Adrenal gland (tissue), 12 donors: ENCODE results near the gene SRGAP2C. TPM values are rescaled to one million over a fixed set of nuclear protein-coding genes. Genes with fewer than 3 reads are reported as not detected.
A peak's percentile ranks its signal among the peaks of the same experiment; 100 is the strongest.
"Not testable (repeated sequence)": the region's sequence is repeated elsewhere in the genome, so short reads cannot be mapped to it uniquely, and the experiment has no call there.

Experiments used
- DNase-seq, 7 donors: peaks; one replicate each; pipeline ENCODE4 v3.0.0-alpha.2; 2019 to 2020
- H3K27ac ChIP-seq, 5 donors: fragments of 200-600 bp; sonication (generic) in 4 of 5; 1 replicate in 3 of 5; 2 replicates in 2 of 5; pipeline versions ENCODE4 v1.5.1 to v1.8.0; 2016 to 2020; ENCODE audit warnings: mild to moderate bottlenecking in 1 of 5
- H3K27me3 ChIP-seq: fragments of 200-600 bp; 2 replicates; pipeline ENCODE4 v1.8.0; 2021
- H3K36me3 ChIP-seq, 2 donors: fragments of 200-600 bp; replicated peaks in 1 of 2; 1 replicate in 1 of 2; 2 replicates in 1 of 2; pipeline versions ENCODE4 v1.5.1 to v1.8.0; 2018 to 2022
- H3K4me1 ChIP-seq, 2 donors: fragments of 200-600 bp; replicated peaks in 1 of 2; 1 replicate in 1 of 2; 2 replicates in 1 of 2; pipeline versions ENCODE4 v1.5.1 to v1.8.0; 2018 to 2021
- H3K4me3 ChIP-seq, 4 donors: fragments of 200-600 bp; sonication (generic) in 3 of 4; one replicate each; pipeline ENCODE4 v1.5.1; 2016 to 2018
- H3K9me3 ChIP-seq, 3 donors: fragments of 200-600 bp; sonication (generic) in 1 of 3; replicated peaks in 1 of 3; 1 replicate in 2 of 3; 2 replicates in 1 of 3; pipeline versions ENCODE4 v1.5.1 to v1.8.0; 2016 to 2021
- WGBS, 4 donors: extraction: QIAGEN DNeasy Blood & Tissue Kit in 2 of 4; methylation state at CpG; one replicate each; pipeline versions ENCODE4 v1.1.5 to v1.1.7; 2013 to 2017; 5-methylcytosine and 5-hydroxymethylcytosine counted together
- intact Hi-C, 2 donors: fragments of 100-400 bp; cut with DNase I; formaldehyde crosslinking; loops; one replicate each; pipeline versions ENCODE4 v1.14.1 to v1.15.0; 2022 to 2023
- polyA plus RNA-seq, 3 donors: library from polyadenylated mRNA; stranded (reverse); fragments of 200-250 nt in 2 of 3; fragments of 350-450 nt in 1 of 3; fragmentation: Illumina TruSeq in 1 of 3; extraction: RNeasy Lipid Tissue Mini Kit (QIAGEN cat#74804) in 1 of 3; gene quantifications; one replicate each; pipeline ENCODE4 v1.2.3, GENCODE V29; 2013 to 2014
- total RNA-seq, 9 donors: library from RNA; depleted of rRNA in 4 of 9; stranded (reverse); fragments of >200 nt in 4 of 9; fragments of 120-200 nt in 1 of 9; fragmentation: NEBNext Ultra II Directional in 1 of 9; extraction: Animal tissue kit (Norgen Biotek cat#: 25700) in 1 of 9; gene quantifications; one replicate each; pipeline versions ENCODE4 v1.1.0 to v1.2.4, GENCODE V29; 2013 to 2023
- donor health status: healthy with polysubstance abuse.
- donor health status: Bipolar disorder and iron deficiency.
- donor health status: DM: yes; HTN: yes; CAD: no.
- donor health status: DM: no; HTN: no; CAD: no.
- donor health status: DM: no; HTN: no; CAD: no.
- donor health status: DM: yes; HTN: yes; CAD: no.

Gene SRGAP2C
- total and polyA plus RNA-seq, 12 donors: 4.1 to 66.2 (median 23.6) TPM

DNA sequence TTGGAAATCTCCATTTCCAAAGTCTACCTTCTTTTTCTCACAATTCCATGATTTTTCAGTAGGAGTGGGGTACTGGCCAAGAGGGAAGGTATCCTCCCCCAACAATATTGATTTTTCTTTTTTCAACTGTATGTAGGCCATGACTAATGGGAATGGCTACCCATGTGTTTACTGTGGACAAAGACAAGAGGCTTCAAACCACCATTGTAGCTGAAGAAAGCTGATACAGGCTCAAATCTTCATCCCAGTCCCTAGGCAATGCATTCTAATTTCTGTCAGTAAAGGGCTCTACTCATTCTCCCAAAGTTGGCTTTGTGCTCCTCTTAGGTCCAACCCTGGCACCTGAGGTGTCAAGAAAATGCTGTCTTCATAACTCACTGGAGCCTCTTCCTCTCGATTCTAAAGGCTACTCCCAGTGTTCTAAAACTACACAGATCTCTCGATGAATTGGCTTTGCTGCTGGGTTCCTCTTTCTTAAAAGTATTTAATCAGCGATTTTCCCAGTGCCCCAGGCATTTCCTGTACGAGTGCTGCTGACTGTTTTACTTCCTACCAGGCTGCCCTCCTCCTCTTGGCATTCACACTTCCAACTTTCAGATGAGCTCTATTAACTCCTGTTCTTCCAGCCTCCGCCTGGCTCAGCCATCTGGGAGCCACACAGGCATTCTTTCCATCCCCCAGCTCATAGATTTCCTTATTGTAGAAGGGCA, 171.1 kb downstream of the SRGAP2C start:
- H3K4me1 ChIP-seq, intact Hi-C loops, H3K27me3 ChIP-seq, H3K27ac ChIP-seq, H3K36me3 ChIP-seq, H3K4me3 ChIP-seq, DNase-seq, H3K9me3 ChIP-seq: not testable (repeated sequence)
- WGBS, 4 donors: no CpG with 5 or more reads among the region's 5 CpGs

- intact Hi-C loops, H3K9me3 ChIP-seq, H3K4me3 ChIP-seq, H3K36me3 ChIP-seq, H3K27me3 ChIP-seq, H3K4me1 ChIP-seq, DNase-seq: not testable (repeated sequence)
- whole genome bisulfite sequencing, 4 donors: 90% methylated on average over 1 of the region's 2 CpGs; no CpG with 5 or more reads in 3 of the 4 donors
- H3K27ac ChIP-seq: peak overlapping the region in 1 of 5 donors; percentile 50
These were observed 172.0 kb downstream of the SRGAP2C start for GRCh38 chr1:121356819-121357218.

- H3K27ac ChIP-seq, H3K27me3 ChIP-seq, DNase-seq, H3K9me3 ChIP-seq, H3K4me3 ChIP-seq, H3K4me1 ChIP-seq, intact Hi-C loops, H3K36me3 ChIP-seq: not testable (repeated sequence)
- WGBS, 4 donors: no CpG with 5 or more reads among the region's 1 CpG
These were observed 175.8 kb downstream of the SRGAP2C start for GRCh38 chr1:121360531-121360930.

DNA sequence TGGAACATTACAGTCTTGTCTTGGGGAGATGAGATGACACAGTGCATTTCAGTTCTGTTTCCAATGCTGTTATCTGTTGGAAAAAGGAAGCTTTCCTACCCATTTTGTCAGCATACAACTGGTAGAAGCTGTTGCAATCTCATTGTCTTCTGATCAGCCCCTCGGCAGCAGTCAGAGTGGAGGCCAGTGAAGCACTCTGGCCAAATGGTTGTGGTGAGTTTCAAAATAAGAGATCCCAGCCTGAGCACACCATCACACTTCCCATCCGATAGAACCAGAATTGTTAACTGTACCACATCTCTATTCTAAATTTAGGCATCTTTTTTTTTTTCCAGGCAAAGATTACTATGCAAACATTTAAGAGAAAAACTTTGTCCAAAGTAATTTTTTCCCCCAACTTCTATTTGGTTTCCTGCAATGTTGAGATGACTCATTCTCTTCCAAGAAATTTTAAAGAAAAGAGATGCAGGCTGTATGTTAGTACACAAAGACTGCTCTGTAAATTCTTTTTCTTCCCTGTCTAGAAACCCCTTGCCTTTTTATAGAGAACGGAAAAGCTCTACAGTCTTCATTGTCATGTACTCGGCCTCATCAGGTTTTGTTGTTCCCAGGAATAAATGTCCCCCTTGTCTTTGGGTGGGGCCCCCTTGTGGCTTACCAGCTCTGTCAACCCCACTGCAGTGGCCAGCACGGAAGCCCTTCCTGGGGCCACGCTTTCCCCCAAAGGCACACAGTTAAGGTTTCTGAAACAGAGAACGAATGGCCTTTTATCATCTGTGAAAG, 176.9 kb downstream of the SRGAP2C start:
- H3K27me3 ChIP-seq, intact Hi-C loops, DNase-seq, H3K4me3 ChIP-seq, H3K9me3 ChIP-seq, H3K4me1 ChIP-seq, H3K36me3 ChIP-seq: not testable (repeated sequence)
- peak overlapping the region in 1 of 5 donors; percentile 61 for H3K27ac ChIP-seq
- 44 to 75% (median 69%) methylated on average over 1 of the region's 7 CpGs for WGBS, 4 donors

DNA sequence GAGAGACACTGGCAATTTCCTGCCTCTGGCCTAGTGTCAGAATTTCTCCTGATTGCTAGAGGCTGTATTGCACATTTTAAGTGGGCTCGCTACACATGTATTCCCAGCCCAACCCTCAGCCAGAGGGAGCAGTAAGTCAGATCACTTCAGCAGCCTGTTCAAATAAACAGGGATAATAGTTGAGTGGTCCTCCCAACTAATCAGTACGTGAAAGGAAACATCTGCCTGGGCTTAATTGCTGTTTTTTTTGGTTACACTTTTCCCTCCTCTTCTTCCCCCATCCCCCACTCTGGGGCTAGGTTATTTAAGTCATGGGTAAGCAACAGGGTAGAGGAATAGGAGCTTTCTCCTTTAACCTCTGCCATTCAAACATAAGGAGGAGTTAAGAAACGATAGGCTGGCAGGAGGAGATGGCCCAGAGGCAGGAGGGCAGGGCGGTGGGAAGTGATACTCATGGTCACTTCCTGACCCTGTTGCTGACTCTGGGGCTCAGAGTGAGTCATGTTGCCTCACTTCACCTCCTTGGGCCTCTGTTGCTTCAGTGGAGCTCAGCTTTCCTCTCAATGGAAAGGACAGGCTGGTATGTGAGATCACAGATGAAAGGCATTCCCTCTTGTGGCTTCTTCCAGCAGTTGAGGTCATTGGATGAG, 177.6 kb downstream of the SRGAP2C start:
- peak in 6 of 7 donors; percentile 19 to 61 (median 38) for DNase-seq
- H3K27me3 ChIP-seq, H3K36me3 ChIP-seq, H3K4me3 ChIP-seq, H3K9me3 ChIP-seq, intact Hi-C loops, H3K4me1 ChIP-seq: not testable (repeated sequence)
- WGBS, 4 donors: 39 to 55% (median 43%) methylated on average over 1 to 3 of the region's 4 CpGs
- H3K27ac ChIP-seq: peak overlapping the region in 1 of 5 donors; percentile 29

DNA sequence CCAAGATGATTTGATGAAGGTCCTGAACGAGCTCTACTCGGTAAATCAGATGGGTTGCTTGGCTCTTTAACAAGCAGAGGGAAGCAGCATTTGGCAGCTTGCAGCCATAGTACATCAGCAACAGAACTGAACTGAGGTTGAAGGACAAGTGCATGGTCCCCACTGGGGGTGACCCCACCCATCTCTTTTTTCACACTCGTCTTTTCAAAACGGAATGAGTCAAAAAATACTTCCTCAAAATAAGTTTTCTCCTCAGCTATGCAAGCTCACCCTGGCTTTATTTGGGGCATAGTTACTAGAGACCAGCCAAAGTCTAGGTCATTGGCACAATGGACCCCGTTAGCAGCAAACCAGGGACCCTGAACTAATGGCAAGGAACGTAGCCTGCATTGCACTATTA, 180.5 kb downstream of the SRGAP2C start:
- intact Hi-C loops, H3K27me3 ChIP-seq, DNase-seq: not testable (repeated sequence)

DNA sequence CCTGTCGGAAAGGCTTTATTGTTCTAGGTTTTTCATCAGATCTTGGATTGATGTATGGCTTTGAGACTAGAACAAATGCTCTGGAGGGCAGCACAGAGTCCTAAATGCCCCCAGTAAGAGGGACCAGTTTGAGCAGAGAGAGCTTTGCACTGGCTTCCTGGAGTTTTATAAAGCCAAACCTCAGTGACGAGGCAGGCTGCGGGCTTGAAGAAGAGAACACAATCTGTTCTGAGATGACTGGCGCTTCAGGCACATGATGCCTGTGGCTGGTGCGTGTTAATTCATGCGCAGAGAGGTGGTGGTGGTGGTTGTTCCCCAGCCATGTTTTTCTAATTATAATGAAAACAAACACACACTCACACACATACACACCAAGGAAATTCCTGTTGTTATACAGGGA, 180.9 kb downstream of the SRGAP2C start:
- 70 to 100% (median 89%) methylated on average over 1 to 5 of the region's 6 CpGs for WGBS, 4 donors
- H3K27ac ChIP-seq, H3K4me1 ChIP-seq, H3K9me3 ChIP-seq, H3K4me3 ChIP-seq, intact Hi-C loops, H3K27me3 ChIP-seq, H3K36me3 ChIP-seq: not testable (repeated sequence)
- peak in 3 of 7 donors; percentile 4 to 50 (median 12) for DNase-seq

More for the DNA sequence above, 180.5 kb downstream of the SRGAP2C start:
- H3K9me3 ChIP-seq, H3K4me1 ChIP-seq, H3K27ac ChIP-seq, H3K36me3 ChIP-seq, H3K4me3 ChIP-seq: not testable (repeated sequence)
- WGBS, 4 donors: 90 to 100% methylated on average over 2 to 3 of the region's 6 CpGs; no CpG with 5 or more reads in 2 of the 4 donors

- DNase-seq, intact Hi-C loops: not testable (repeated sequence)
These were observed 181.4 kb downstream of the SRGAP2C start for GRCh38 chr1:121366171-121366570.

GRCh38 chr1:121368910-121369309, 184.1 kb downstream of the SRGAP2C start:
- H3K9me3 ChIP-seq, H3K27ac ChIP-seq, intact Hi-C loops, H3K4me3 ChIP-seq, H3K4me1 ChIP-seq, H3K36me3 ChIP-seq, H3K27me3 ChIP-seq, DNase-seq: not testable (repeated sequence)
- WGBS, 4 donors: no CpG with 5 or more reads among the region's 5 CpGs

More at GRCh38 chr1:121366171-121366570, 181.4 kb downstream of the SRGAP2C start:
- H3K36me3 ChIP-seq, H3K4me3 ChIP-seq, H3K27ac ChIP-seq, H3K9me3 ChIP-seq, H3K4me1 ChIP-seq, H3K27me3 ChIP-seq: not testable (repeated sequence)
- 85% methylated on average over 1 of the region's 3 CpGs; no CpG with 5 or more reads in 3 of the 4 donors for WGBS, 4 donors

DNA sequence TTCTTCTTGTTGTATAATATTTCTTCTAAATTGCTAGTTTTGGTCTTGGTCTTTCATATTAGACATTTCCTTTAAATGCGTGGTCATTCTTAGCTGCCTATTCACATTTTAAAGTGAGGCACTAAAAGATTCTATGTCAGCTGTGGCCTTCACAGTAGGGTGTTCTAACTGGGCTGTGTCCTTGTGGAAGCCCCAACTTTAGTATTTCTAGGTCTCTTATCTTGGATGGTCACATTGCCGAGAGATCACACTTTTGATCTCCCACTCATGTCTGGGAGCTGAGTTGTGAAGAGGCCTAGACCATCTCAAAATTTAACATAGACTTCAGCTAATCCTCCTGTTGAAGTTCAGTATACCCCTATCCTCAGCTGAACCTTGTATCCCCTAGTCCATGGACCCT, 185.2 kb downstream of the SRGAP2C start:
- DNase-seq, H3K4me1 ChIP-seq, intact Hi-C loops, H3K36me3 ChIP-seq, H3K4me3 ChIP-seq, H3K9me3 ChIP-seq, H3K27ac ChIP-seq, H3K27me3 ChIP-seq: not testable (repeated sequence)
- WGBS, 4 donors: 67 to 78% (median 71%) methylated on average over 1 to 2 of the region's 2 CpGs; no CpG with 5 or more reads in 1 of the 4 donors
